GM21619 (cell line): Measurements from ENCODE around the gene ALDH1A1.

Source experiments
- ATAC-seq: cut with Tn5 transposase; IDR thresholded peaks from one replicate; pipeline ENCODE4 v1.9.1; 2021; ENCODE audit not compliant: unreplicated experiment

Gene ALDH1A1

DNA sequence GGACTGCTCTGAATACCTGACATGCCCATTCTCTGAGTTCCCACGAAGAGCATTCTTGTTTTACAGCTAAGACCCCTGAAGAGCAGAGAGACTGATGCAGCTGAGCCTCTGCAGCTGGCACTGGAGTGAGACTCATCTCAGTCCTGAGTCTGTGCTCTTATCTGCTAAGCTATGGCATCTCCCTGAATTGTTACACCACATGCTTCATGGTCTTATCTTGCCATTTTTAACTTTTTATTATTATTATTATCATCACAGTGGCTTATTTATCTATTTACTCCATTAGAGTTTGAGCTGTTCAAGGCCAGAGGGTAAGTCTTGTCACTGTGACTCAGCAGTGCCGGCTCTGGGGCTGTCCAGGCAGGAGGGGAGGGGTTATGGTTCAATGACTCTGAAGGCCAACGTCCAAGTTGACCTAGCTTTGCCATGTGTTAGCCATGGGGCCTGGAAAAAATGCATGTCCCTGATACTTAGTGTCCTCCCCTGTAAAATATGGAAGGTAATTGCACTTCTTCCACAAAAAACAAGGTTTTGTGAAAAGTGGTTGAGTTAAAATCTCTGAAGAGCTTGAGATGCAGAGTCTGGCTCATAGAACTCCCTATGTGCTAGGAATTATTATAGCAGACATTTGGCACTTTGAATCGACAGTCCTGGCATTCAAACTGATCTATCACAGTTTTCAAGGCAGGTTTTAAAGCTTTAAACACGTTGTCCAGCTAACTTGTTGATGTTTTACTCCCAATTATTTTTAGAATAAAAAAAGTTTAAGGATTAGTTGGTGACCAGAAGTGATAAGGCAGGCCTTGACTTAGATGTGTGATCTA lies 94.6 kb downstream of the ALDH1A1 start:
- ATAC-seq = no peak

DNA sequence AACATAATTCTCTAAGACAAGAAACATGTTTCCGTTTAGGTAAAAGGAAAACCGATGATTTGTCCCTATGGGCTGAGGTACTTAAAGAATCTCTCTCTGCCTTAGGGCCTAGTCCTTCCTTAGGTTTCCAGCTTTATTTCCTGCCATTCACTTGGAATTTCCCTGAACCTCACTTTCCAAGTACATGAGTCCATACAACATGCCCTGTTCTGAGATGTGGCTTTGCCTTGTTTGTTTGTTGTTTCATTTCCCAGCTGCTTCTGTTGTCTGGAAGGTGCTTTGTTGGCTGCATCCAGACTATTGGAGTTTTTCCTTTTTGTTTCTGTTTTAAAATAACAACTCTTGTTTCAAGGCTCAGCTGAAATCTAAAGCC lies 95.2 kb downstream of the ALDH1A1 start:
- ATAC-seq = no peak

DNA sequence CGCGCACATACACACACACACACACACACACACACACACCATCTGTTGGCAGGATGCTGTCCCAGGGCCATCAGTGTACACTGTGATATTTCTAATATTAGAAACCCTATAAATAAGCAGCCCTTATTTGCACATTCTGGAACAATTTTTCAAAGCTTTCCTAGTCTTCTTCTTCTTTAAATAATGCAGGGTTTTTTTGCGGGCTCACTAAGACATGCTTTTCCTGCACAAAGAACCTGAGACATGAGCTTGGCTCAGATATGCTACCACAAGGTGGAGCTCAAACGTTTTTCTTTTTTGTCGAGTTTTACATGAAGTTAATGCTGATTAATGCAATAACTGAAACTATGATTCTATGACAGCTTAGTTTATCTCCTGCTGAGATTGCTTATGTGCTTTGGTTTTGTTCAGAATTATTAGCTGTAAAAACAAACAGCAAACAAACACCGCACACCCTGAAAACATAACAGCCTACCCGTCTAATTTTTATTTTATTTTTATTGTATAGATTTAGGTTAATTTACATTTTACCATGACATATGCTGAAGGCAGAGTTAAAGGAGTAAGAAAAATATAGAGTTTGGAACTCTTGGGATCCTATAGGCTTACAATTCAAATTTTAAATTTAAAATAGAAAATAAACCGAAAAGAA lies 95.8 kb downstream of the ALDH1A1 start:
- no peak for ATAC-seq

DNA sequence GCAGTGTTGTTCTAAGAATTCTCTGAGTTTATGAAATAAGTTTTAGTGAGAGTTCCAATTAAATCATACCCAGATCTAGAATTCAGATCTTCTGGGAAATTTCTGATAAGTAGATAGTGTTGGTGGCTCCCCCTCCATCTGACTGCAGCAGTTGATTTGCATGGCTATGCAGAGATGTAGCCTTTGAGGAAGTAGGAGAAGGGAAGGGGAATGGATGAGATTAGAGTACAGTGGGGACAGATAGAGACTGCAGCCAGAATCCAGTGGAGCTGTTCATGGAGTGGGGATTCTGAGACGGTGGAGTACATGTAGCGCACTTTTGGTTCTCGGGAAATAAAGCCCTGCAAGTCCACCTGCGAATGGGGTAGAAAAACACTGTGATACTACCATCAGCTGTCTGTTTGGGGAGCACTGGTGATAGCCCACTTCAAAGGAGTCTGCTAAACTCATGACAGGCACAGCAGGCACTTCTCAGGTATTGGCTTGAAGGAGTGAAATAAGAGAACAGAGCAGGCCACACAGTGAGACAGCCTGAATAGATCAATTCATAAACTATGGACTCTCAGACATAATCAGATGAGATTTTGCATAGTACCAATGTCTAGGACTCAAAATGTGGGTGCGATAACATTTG lies 96.8 kb downstream of the ALDH1A1 start:
- ATAC-seq = no peak

- ATAC-seq = no peak
Measured at GRCh38 chr9:72855321-72855720, 97.5 kb downstream of the ALDH1A1 start.
